GM12891 (cell line): ENCODE results near the gene TIAM2.

Source experiments
- PAX5 ChIP-seq: IDR thresholded peaks from 2 replicates; pipeline ENCODE4 v1.6.1; 2011; ENCODE audit warnings: low read length, moderate library complexity, mild to moderate bottlenecking; ENCODE audit not compliant: insufficient read depth, severe bottlenecking
- POLR2A ChIP-seq: IDR thresholded peaks from 2 replicates; pipeline ENCODE4 v1.6.1; 2011; ENCODE audit warnings: low read depth, low read length, control low read depth
- POLR2AphosphoS5 ChIP-seq: IDR thresholded peaks from 2 replicates; pipeline ENCODE4 v1.6.1; 2011; ENCODE audit warnings: low read depth, low read length, control low read depth
- TAF1 ChIP-seq: IDR thresholded peaks from 2 replicates; pipeline ENCODE4 v1.6.1; 2011; ENCODE audit warnings: low read depth, low read length, control low read depth

GRCh38 chr6:155001482-155001881, 6.4 kb downstream of the TIAM2 start:
- TF ChIP-seq TAF1 (no peak), POLR2A (no peak), POLR2AphosphoS5 (no peak), PAX5 (no peak)
